Measurements from ENCODE around the gene RNU2-63P. TPM values are rescaled to one million over a fixed set of nuclear protein-coding genes. Genes with fewer than 3 reads are reported as not detected.
"Not testable (repeated sequence)": the region's sequence is repeated elsewhere in the genome, so short reads cannot be mapped to it uniquely, and the experiment has no call there.

Gene RNU2-63P
- total RNA-seq, 1 experiment from 2014 or later, result 1,374 TPM

GRCh38 chr2:88045561-88045960, 29.2 kb upstream of the RNU2-63P start:
- DNase-seq; H3K27me3 ChIP-seq (ENCODE audit: control insufficient read depth, insufficient read depth, low read length); H3K36me3 ChIP-seq (replicated peaks; ENCODE audit: control insufficient read depth, insufficient read depth, low read length); H3K4me3 ChIP-seq (ENCODE audit: insufficient read depth, low read depth, low read length): not testable (repeated sequence)

DNA sequence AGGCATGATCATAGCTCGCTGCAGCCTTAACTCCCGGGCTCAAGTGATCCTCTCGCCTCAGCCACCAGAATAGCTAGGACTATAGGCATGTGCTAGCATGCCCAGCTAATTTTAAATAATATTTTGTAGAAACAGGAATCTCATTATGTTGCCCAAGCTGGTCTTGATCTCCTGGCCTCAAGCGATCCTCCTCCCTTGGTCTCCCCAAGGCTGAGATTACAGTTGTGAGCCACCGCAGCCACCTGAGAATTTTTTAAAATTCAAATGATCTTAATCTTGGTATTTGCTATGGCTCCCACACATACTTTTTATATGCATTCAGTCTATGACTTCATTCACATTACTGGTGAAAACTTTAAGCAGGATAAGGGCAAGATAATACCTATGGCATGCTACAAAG, 26.1 kb upstream of the RNU2-63P start:
- DNase-seq, result no peak
- Histone ChIP-seq H3K4me3 (ENCODE audit: insufficient read depth, low read depth, low read length) (no peak overlapping the region), H3K27me3 (ENCODE audit: control insufficient read depth, insufficient read depth, low read length) (no peaks in the 10 kb centered on the region), H3K36me3 (replicated peaks; ENCODE audit: control insufficient read depth, insufficient read depth, low read length) (no peaks in the 10 kb centered on the region)

DNA sequence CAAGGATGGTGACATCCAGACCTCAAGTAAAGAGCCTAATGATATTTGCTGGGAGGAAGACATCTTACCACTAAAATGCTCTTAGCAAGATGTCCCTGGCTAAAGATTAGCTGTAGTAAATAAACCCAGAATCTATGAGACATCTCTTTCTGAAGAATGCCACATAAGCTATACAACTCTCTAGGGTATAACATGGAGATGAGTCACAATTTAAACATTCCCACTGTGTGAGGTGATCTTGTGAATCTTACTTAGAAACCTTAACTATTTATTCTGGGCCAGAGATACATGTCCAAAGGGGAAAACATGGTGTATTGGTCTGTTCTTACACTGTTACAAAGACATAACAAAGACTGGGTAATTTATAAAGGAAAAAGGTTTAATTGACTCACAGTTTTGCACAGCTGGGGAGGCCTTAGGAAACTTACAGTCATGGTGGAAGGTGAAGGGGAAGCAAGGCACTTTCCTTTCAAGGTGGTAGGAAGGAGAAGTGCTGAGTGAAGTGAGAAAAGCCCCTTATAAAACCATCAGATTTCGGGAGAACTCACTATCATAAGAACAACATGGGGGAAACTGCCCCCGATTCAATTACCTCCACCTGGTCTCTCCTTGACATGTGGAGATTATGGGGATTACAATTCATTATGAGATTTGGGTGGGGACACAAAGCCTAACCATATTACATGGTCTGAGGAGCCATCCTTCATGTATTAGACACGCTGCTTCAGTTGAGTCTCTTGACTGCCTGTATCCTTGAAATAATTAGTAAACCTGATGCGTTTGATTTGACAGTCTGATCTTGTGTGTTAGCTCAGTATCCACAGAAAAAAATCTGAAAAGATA, 22.1 kb upstream of the RNU2-63P start:
- no peak for DNase-seq
- no peaks in the 10 kb centered on the region for H3K36me3 ChIP-seq (replicated peaks; ENCODE audit: control insufficient read depth, insufficient read depth, low read length)
- no peaks in the 10 kb centered on the region for H3K27me3 ChIP-seq (ENCODE audit: control insufficient read depth, insufficient read depth, low read length)
- no peak overlapping the region for H3K4me3 ChIP-seq (ENCODE audit: insufficient read depth, low read depth, low read length)

GRCh38 chr2:88036606-88037005, 20.3 kb upstream of the RNU2-63P start:
- Histone ChIP-seq H3K4me3 (ENCODE audit: insufficient read depth, low read depth, low read length) (no peak overlapping the region), H3K36me3 (replicated peaks; ENCODE audit: control insufficient read depth, insufficient read depth, low read length) (no peaks in the 10 kb centered on the region; the same call in 1 of the 2 replicates), H3K27me3 (ENCODE audit: control insufficient read depth, insufficient read depth, low read length) (no peaks in the 10 kb centered on the region)
- DNase-seq, result no peak

- no peak for DNase-seq
- Histone ChIP-seq H3K27me3 (ENCODE audit: control insufficient read depth, insufficient read depth, low read length) (no peaks in the 10 kb centered on the region), H3K36me3 (replicated peaks; ENCODE audit: control insufficient read depth, insufficient read depth, low read length) (no peaks in the 10 kb centered on the region; the same call in 1 of the 2 replicates), H3K4me3 (ENCODE audit: insufficient read depth, low read depth, low read length) (no peak overlapping the region)
These were observed 19.8 kb upstream of the RNU2-63P start for GRCh38 chr2:88036182-88036581.

DNA sequence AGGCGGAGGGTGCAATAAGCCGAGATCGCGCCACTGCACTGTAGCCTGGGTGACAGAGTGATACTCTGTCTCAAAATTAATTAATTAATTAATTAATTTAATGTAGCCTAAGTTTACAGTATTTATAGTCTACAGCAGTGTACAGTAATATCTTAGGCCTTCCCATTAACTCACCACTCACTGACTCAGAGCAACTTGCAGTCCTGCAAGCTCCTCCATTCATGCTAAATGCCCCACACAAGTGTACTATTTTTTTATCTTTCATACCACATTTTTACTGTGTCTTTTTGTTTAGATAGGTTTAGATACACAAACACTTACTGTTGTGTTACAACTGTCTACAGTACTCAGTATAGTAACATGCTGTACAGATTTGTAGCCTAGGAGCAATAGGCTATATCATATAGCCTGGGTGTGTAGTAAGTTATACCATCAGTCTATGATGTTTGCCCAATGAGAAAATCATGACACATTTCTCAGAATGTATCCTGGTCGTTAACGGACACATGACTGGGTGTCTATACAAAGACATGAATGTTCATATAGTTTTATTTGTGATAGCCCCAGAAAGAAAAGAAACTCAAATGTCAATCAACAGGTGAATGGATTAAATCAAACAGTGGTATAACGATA, 15.8 kb upstream of the RNU2-63P start:
- H3K36me3 ChIP-seq (replicated peaks; ENCODE audit: control insufficient read depth, insufficient read depth, low read length), result no peaks in the 10 kb centered on the region; the same call in 1 of the 2 replicates
- H3K27me3 ChIP-seq (ENCODE audit: control insufficient read depth, insufficient read depth, low read length), result no peaks in the 10 kb centered on the region
- H3K4me3 ChIP-seq (ENCODE audit: insufficient read depth, low read depth, low read length), result no peak overlapping the region
- no peak for DNase-seq

DNA sequence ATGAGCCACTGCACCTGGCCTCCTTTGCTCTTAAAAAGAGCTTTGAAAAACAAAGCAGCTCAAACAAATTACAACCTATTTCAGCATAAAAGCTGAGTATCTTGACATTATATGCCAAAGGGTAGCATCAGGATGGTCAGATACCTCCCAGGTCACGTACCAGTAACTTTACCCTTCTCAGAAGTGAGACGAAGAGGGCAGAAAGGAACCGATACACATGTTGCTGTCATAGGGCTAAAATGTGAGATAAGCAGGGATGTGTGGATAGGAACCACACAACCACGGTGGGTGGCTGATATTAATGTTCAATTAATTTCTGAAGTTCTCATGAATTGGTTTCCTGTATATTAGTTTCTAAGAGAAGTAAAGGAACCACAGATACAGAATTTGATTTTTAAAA, 12.6 kb upstream of the RNU2-63P start:
- Histone ChIP-seq H3K4me3 (ENCODE audit: insufficient read depth, low read depth, low read length) (no peak overlapping the region), H3K36me3 (replicated peaks; ENCODE audit: control insufficient read depth, insufficient read depth, low read length) (no peaks in the 10 kb centered on the region; the same call in 1 of the 2 replicates), H3K27me3 (ENCODE audit: control insufficient read depth, insufficient read depth, low read length) (no peaks in the 10 kb centered on the region)
- no peak for DNase-seq

DNA sequence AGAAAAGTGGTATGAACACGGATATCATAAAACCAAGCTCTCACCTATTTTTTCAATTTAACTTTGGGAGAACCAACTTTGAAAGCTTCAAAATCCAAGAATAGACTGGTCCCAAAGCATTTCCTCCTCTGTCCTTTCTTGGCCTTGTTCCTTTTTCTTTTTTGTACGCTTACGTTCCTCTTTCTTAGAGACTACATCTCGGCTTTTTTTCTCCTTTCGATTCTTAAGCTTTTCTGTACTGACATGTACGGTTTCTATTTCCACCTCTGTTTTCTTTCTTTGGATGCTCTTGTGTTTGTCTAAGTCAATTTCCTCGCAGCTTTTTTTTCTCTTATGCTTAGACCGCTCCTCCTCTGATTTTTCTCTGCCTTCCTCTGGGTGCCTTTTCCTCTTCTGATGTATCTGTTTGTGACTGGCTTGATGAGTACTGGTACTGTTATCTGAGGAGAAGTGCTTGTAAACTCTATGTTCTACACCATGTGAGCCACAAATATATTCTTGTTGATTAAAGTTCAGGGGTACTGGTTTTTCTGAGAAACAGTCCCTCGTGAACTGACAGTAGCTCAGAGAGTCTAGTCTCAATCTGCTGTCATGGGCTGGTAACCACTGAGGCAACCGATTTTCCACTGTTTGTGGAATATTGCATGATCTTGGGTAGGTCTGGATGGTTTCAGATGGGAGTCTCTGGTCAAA, 11.5 kb upstream of the RNU2-63P start:
- Histone ChIP-seq H3K27me3 (ENCODE audit: control insufficient read depth, insufficient read depth, low read length) (no peaks in the 10 kb centered on the region), H3K36me3 (replicated peaks; ENCODE audit: control insufficient read depth, insufficient read depth, low read length) (no peaks in the 10 kb centered on the region; the same call in 1 of the 2 replicates), H3K4me3 (ENCODE audit: insufficient read depth, low read depth, low read length) (no peak overlapping the region)
- DNase-seq, result no peak

- DNase-seq, result peak; percentile 61
- Histone ChIP-seq H3K4me3 (ENCODE audit: insufficient read depth, low read depth, low read length) (no peak overlapping the region), H3K36me3 (replicated peaks; ENCODE audit: control insufficient read depth, insufficient read depth, low read length) (no peaks in the 10 kb centered on the region), H3K27me3 (ENCODE audit: control insufficient read depth, insufficient read depth, low read length) (no peaks in the 10 kb centered on the region)
These were observed 8.2 kb upstream of the RNU2-63P start for GRCh38 chr2:88024509-88024908.

DNA sequence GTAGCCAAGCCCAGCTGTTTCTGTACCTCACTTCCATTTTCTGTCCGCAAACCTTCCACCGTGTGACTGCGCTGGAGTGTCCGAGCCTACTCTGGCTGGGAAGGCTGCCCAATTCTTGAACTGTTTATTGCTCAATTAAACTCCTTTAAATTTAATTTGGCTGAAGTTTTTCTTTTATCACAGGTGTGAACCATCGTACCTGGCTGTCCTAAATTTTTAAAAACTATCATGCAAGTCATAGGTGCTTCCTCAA, 6.2 kb upstream of the RNU2-63P start:
- no peaks in the 10 kb centered on the region for H3K36me3 ChIP-seq (replicated peaks; ENCODE audit: control insufficient read depth, insufficient read depth, low read length)
- no peak for DNase-seq
- H3K4me3 ChIP-seq (ENCODE audit: insufficient read depth, low read depth, low read length), result no peak overlapping the region
- H3K27me3 ChIP-seq (ENCODE audit: control insufficient read depth, insufficient read depth, low read length), result no peaks in the 10 kb centered on the region

- H3K27me3 ChIP-seq (ENCODE audit: control insufficient read depth, insufficient read depth, low read length), result no peaks in the 10 kb centered on the region
- no peaks in the 10 kb centered on the region for H3K36me3 ChIP-seq (replicated peaks; ENCODE audit: control insufficient read depth, insufficient read depth, low read length)
- DNase-seq, result no peak
- no peak overlapping the region for H3K4me3 ChIP-seq (ENCODE audit: insufficient read depth, low read depth, low read length)
These were observed 3.6 kb upstream of the RNU2-63P start for GRCh38 chr2:88019985-88020384.

DNA sequence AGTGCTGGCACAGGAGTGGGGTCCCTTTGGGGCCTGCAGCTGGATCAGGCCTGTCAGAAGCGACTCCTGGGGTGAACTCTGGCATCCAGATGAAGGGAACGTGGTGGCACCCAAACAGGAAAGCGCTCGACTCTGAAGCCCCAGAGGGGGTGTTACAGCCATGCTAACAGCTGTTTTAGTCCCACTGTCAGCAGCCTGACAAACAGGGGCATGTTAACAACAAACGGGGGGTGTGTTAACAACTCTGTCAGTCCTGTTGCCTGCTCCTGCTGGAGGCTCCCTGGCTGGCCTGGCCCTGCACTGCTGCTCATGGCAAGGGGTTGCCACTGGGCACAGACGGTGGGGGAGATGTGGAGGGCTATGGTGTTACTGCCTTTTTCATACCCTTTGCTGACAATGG, 2.6 kb upstream of the RNU2-63P start:
- H3K36me3 ChIP-seq (replicated peaks; ENCODE audit: control insufficient read depth, insufficient read depth, low read length), result no peaks in the 10 kb centered on the region
- no peak overlapping the region for H3K4me3 ChIP-seq (ENCODE audit: insufficient read depth, low read depth, low read length)
- no peaks in the 10 kb centered on the region for H3K27me3 ChIP-seq (ENCODE audit: control insufficient read depth, insufficient read depth, low read length)
- peak; percentile 33 for DNase-seq

- H3K27me3 ChIP-seq (ENCODE audit: control insufficient read depth, insufficient read depth, low read length); DNase-seq: not testable (repeated sequence)
These were observed 1.9 kb upstream of the RNU2-63P start for GRCh38 chr2:88018077-88018805.

GRCh38 chr2:88017780-88018038, 1.4 kb upstream of the RNU2-63P start:
- DNase-seq; H3K4me3 ChIP-seq (ENCODE audit: insufficient read depth, low read depth, low read length); H3K27me3 ChIP-seq (ENCODE audit: control insufficient read depth, insufficient read depth, low read length); H3K36me3 ChIP-seq (replicated peaks; ENCODE audit: control insufficient read depth, insufficient read depth, low read length): not testable (repeated sequence)

More at GRCh38 chr2:88018077-88018805, 1.9 kb upstream of the RNU2-63P start:
- not testable (repeated sequence) for H3K36me3 ChIP-seq (replicated peaks; ENCODE audit: control insufficient read depth, insufficient read depth, low read length); H3K4me3 ChIP-seq (ENCODE audit: insufficient read depth, low read depth, low read length)
